Endothelial cell of umbilical vein (primary cell): ENCODE measurements around the gene UBE2L6. TPM values are rescaled to one million over a fixed set of nuclear protein-coding genes. Genes with fewer than 3 reads are reported as not detected.

Experiments used
- BruUV-seq: library from RNA; stranded (reverse); fragments of 400-500 nt; replicated peaks from 2 replicates; lab custom pipeline; 2021; lab: Mats Ljungman, UMichigan
- CTCF ChIA-PET: fragments of 300-600, 350-600 bp; sonication (Branson Sonifier 250); formaldehyde crosslinking; loops from one replicate; lab custom pipeline; 2021; ENCODE audit warnings: antibody characterized with exemption, inconsistent platforms; lab: Charles Lee
- POLR2A ChIA-PET: fragments of 300-600, 350-600 bp; sonication (Branson Sonifier 250); formaldehyde crosslinking; loops from one replicate; lab custom pipeline; 2021; ENCODE audit warnings: antibody characterized with exemption, inconsistent platforms; lab: Charles Lee
- DNase-seq: peaks from one replicate; pipeline ENCODE4 v3.0.0-alpha.2; 2011; ENCODE audit warnings: low read depth, low spot score
- FAIRE-seq: peaks from 2 replicates; lab custom pipeline; 2011; peaks lifted over from hg19 to GRCh38; lab: Jason Lieb, UNC
- H2AFZ ChIP-seq: 2 replicates; pipeline ENCODE4 v1.6.0; 2012; ENCODE audit warnings: low read depth, low read length, control low read depth, inconsistent platforms
- H3K27ac ChIP-seq: 2 replicates; pipeline ENCODE4 v1.5.1; 2011; ENCODE audit warnings: low read depth, mild to moderate bottlenecking, control low read depth, low read length, moderate library complexity; ENCODE audit not compliant: insufficient read depth
- H3K27me3 ChIP-seq, 2 experiments: 2 replicates each; pipeline versions ENCODE4 v1.6.0 to v1.6.1; 2011; ENCODE audit warnings: low read length in 2 of 2, mixed read lengths in 1 of 2; ENCODE audit not compliant: control insufficient read depth in 2 of 2, insufficient read depth in 2 of 2
- H3K36me3 ChIP-seq, 2 experiments: 2 replicates in 1 of 2; 3 replicates in 1 of 2; pipeline ENCODE4 v1.5.1; 2011; ENCODE audit warnings: low read length in 2 of 2, mild to moderate bottlenecking in 1 of 2, moderate library complexity in 1 of 2; ENCODE audit not compliant: control insufficient read depth in 2 of 2, insufficient read depth in 2 of 2; ENCODE audit errors: extremely low read depth in 1 of 2
- H3K4me1 ChIP-seq: 3 replicates; pipeline ENCODE4 v1.5.1; 2011; ENCODE audit warnings: mild to moderate bottlenecking, low read length; ENCODE audit not compliant: control insufficient read depth, insufficient read depth; ENCODE audit errors: extremely low read depth
- H3K4me2 ChIP-seq: 2 replicates; pipeline ENCODE4 v1.6.1; 2011; ENCODE audit warnings: low read length, control low read depth, mixed read lengths; ENCODE audit not compliant: insufficient read depth
- H3K4me3 ChIP-seq, 3 experiments: fragments of 200-600 bp in 1 of 3; sonication (generic), shearing (Covaris generic) in 1 of 3; replicated peaks in 1 of 3; 2 replicates each; pipeline ENCODE4 v1.5.1; 2011 to 2016; ENCODE audit warnings: control low read depth in 3 of 3, low read length in 3 of 3, mild to moderate bottlenecking in 2 of 3, inconsistent platforms in 1 of 3, low read depth in 1 of 3, moderate library complexity in 1 of 3; ENCODE audit not compliant: insufficient read depth in 1 of 3
- H3K79me2 ChIP-seq: 2 replicates; pipeline ENCODE4 v1.6.0; 2012; ENCODE audit warnings: low read length, inconsistent platforms; ENCODE audit not compliant: control insufficient read depth, insufficient read depth
- H3K9ac ChIP-seq: replicated peaks from 2 replicates; pipeline ENCODE3; 2011; ENCODE audit warnings: low read length, control low read depth; ENCODE audit not compliant: insufficient read depth; ENCODE audit errors: extremely low read depth
- H3K9me1 ChIP-seq: replicated peaks from 3 replicates; pipeline ENCODE4 v1.6.0; 2011; ENCODE audit warnings: mild to moderate bottlenecking, low read length; ENCODE audit not compliant: control insufficient read depth, insufficient read depth; ENCODE audit errors: extremely low read depth
- H3K9me3 ChIP-seq: replicated peaks from 2 replicates; pipeline ENCODE4 v1.5.1; 2012; ENCODE audit warnings: low read length, inconsistent platforms; ENCODE audit not compliant: control insufficient read depth, insufficient read depth
- H4K20me1 ChIP-seq: replicated peaks from 2 replicates; pipeline ENCODE3; 2011; ENCODE audit warnings: mild to moderate bottlenecking, low read length; ENCODE audit not compliant: control insufficient read depth, insufficient read depth; ENCODE audit errors: extremely low read depth
- EZH2 ChIP-seq: IDR thresholded peaks from 2 replicates; pipeline ENCODE4 v1.6.1; 2012; ENCODE audit warnings: borderline replicate concordance, low read depth, mild to moderate bottlenecking, moderate library complexity, low read length, inconsistent platforms; ENCODE audit not compliant: severe bottlenecking
- FOS ChIP-seq: IDR thresholded peaks from 2 replicates; pipeline ENCODE4 v1.6.1; 2011; ENCODE audit warnings: mild to moderate bottlenecking, low read length, moderate library complexity, borderline replicate concordance; ENCODE audit not compliant: insufficient read depth
- GATA2 ChIP-seq: IDR thresholded peaks from 2 replicates; pipeline ENCODE4 v1.7.0; 2011; ENCODE audit warnings: low read depth, mild to moderate bottlenecking, moderate library complexity, mixed read lengths, low read length; ENCODE audit not compliant: insufficient read length, insufficient read depth
- JUN ChIP-seq: IDR thresholded peaks from 2 replicates; pipeline ENCODE4 v1.6.1; 2011; ENCODE audit warnings: borderline replicate concordance, low read depth; ENCODE audit not compliant: insufficient read length, insufficient read depth
- MAX ChIP-seq: IDR thresholded peaks from 2 replicates; pipeline ENCODE4 v1.6.1; 2011; ENCODE audit not compliant: insufficient read depth, insufficient read length
- MYC ChIP-seq: IDR thresholded peaks from one replicate; pipeline ENCODE4 v1.6.1; 2011; ENCODE audit warnings: mild to moderate bottlenecking, low read depth, low read length
- POLR2A ChIP-seq: IDR thresholded peaks from 2 replicates; pipeline ENCODE4 v1.6.1; 2012; ENCODE audit warnings: low read depth, mild to moderate bottlenecking, control low read depth, low read length
- POLR2AphosphoS5 ChIP-seq: IDR thresholded peaks from 2 replicates; pipeline ENCODE4 v1.6.1; 2012; ENCODE audit warnings: low read depth, mild to moderate bottlenecking, control low read depth, low read length, moderate library complexity; ENCODE audit not compliant: insufficient read depth
- dilution Hi-C: fragments of 300-500 bp; cut with MboI; formaldehyde crosslinking; loops from one replicate; pipeline ENCODE4 v1.15.0; 2019; ENCODE audit warnings: low sequenced_read_pairs; ENCODE audit not compliant: extremely low pct_ligation_motif_present
- intact Hi-C: fragments of 100-400 bp; cut with micrococcal nuclease; formaldehyde crosslinking; loops from one replicate; pipeline ENCODE4 v1.10.0; 2022
- polyA plus RNA-seq, 4 experiments: library from polyadenylated mRNA; depleted of rRNA in 3 of 4; stranded (reverse) in 3 of 4; unstranded in 1 of 4; fragments of >200 nt; gene quantifications; 2 replicates each; pipeline versions ENCODE4 v1.2.1 to v1.2.3, GENCODE V29; 2011 to 2012; ENCODE audit warnings: missing spikeins in 1 of 4
- total RNA-seq: library from RNA; stranded (reverse); gene quantifications from 2 replicates; pipeline ENCODE4 v1.2.3, GENCODE V29; 2021
- TF ChIP-seq, protein P1 (sequence below), 2 donors: IDR thresholded peaks; 1 replicate in 1 of 2; 2 replicates in 1 of 2; pipeline ENCODE4 v1.5.1; 2011; ENCODE audit warnings: low read length in 2 of 2, mild to moderate bottlenecking in 2 of 2, moderate library complexity in 2 of 2, control low read depth in 1 of 2, inconsistent platforms in 1 of 2, low read depth in 1 of 2; ENCODE audit not compliant: insufficient read depth in 1 of 2; ENCODE audit errors: extremely low read depth in 1 of 2

UBE2L6 gene
- total and polyA plus RNA-seq, 2 donors (not counting 3 experiments of a cell fraction or from before 2014, with no cell fraction given) = 22.3 to 25.2 TPM

DNA sequence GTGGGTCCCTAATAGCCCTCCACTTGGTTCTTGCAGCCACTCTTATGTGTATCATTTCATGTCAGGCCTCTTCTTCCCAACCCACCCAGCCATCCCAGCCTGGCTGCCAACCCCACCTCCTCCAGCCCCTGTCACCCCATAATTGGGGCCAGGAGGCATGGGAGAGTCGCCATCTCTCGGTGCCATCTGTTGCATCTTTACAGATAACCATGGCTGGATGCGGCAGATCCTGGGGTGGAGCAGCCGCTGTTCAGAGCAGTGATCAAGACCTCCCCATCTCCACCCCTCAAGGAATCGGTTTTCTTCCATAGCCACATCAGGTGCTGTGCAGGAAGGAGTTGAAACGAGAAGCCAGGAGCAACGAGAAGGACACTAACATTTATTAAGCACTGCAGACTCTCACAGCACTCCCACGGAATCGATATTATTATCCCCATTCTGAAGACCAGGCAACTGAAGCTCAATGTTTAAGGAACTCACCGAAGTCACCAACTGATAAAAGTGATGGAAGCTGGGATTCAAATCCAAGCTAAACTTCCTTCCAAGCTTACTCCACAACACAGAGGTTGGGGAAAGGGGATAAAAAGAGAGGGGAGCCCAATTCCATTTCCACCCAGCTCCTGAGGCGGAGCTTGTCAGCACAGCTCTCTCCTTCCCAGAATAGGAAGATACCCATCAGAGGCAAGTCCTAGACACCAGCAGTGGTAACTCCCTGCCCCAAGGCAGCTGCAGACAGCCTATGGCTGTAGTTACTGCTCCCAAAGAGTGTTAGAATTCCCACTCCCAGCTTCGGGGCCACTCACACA lies 54.6 kb downstream of the UBE2L6 start:
- intact Hi-C loops (no loop called here), dilution Hi-C loops (no loop called here)
- TF ChIP-seq FOS = no peak
- no peak for TF ChIP-seq POLR2A
- TF ChIP-seq JUN = no peak
- TF ChIP-seq MYC = no peak
- TF ChIP-seq GATA2 = no peak
- no peak for TF ChIP-seq EZH2
- TF ChIP-seq, protein P1, sequence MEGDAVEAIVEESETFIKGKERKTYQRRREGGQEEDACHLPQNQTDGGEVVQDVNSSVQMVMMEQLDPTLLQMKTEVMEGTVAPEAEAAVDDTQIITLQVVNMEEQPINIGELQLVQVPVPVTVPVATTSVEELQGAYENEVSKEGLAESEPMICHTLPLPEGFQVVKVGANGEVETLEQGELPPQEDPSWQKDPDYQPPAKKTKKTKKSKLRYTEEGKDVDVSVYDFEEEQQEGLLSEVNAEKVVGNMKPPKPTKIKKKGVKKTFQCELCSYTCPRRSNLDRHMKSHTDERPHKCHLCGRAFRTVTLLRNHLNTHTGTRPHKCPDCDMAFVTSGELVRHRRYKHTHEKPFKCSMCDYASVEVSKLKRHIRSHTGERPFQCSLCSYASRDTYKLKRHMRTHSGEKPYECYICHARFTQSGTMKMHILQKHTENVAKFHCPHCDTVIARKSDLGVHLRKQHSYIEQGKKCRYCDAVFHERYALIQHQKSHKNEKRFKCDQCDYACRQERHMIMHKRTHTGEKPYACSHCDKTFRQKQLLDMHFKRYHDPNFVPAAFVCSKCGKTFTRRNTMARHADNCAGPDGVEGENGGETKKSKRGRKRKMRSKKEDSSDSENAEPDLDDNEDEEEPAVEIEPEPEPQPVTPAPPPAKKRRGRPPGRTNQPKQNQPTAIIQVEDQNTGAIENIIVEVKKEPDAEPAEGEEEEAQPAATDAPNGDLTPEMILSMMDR (IDR thresholded peaks at IDR 0.05; ENCODE audit: extremely low read depth in 1 of 2, insufficient read depth in 1 of 2, low read depth in 1 of 2, low read length in 2 of 2) = no peak
- no peak for TF ChIP-seq POLR2AphosphoS5
- TF ChIP-seq MAX = no peak
- Histone ChIP-seq H3K9ac (no peak overlapping the region), H3K79me2 (no peaks in the 10 kb centered on the region), H3K36me3 (no peaks in the 10 kb centered on the region), H3K9me1 (no peaks in the 10 kb centered on the region), H3K9me3 (no peaks in the 10 kb centered on the region), H3K4me3 (no peak overlapping the region), H4K20me1 (no peaks in the 10 kb centered on the region), H3K27ac (no peak overlapping the region), H2AFZ (no peak overlapping the region), H3K4me2 (no peak overlapping the region), H3K27me3 (no peaks in the 10 kb centered on the region), H3K4me1 (peaks cover 9% of the 10 kb centered on the region)
- no peak for FAIRE-seq
- no peak for DNase-seq
- ChIA-PET CTCF (interaction anchor here (1.1 to 9.0 kb wide), 4 partner anchors 14 to 86 kb away, joined by 3 to 166 read pairs (median 56); partner anchors contain the start of gene SLC43A3), POLR2A (no interaction called here)
- no TSS peak for BruUV-seq
